Progenitor cell of endocrine pancreas (in vitro differentiated cells): ENCODE data around the gene INPP4A. TPM values are rescaled to one million over a fixed set of nuclear protein-coding genes. Genes with fewer than 3 reads are reported as not detected.

Experiments
- DNase-seq: peaks from one replicate; pipeline ENCODE4 v3.0.0; 2021; ENCODE audit warnings: low spot score; ENCODE audit not compliant: unreplicated experiment
- H3K27ac Mint-ChIP-seq: 2 replicates; pipeline ENCODE4 v1.8.0; 2021; ENCODE audit warnings: mild to moderate bottlenecking, moderate library complexity, mixed read lengths
- H3K27me3 Mint-ChIP-seq: 2 replicates; pipeline ENCODE4 v1.8.0; 2021; ENCODE audit warnings: mixed read lengths
- H3K36me3 Mint-ChIP-seq: 2 replicates; pipeline ENCODE4 v1.8.0; 2022; ENCODE audit warnings: mixed read lengths; ENCODE audit not compliant: insufficient read depth
- H3K4me1 Mint-ChIP-seq: 2 replicates; pipeline ENCODE4 v1.8.0; 2021; ENCODE audit warnings: low read depth, mixed read lengths
- H3K4me3 Mint-ChIP-seq: 2 replicates; pipeline ENCODE4 v1.8.0; 2021; ENCODE audit warnings: low read depth, mild to moderate bottlenecking, moderate library complexity, mixed read lengths
- H3K9me3 Mint-ChIP-seq: 2 replicates; pipeline ENCODE4 v1.8.0; 2021; ENCODE audit warnings: low read depth, mixed read lengths
- total RNA-seq: library from RNA; stranded (reverse); gene quantifications from 2 replicates; pipeline ENCODE4 v1.2.1, GENCODE V29; 2021
- TF ChIP-seq, protein P1 (sequence below): fragments of 200-600 bp; sonication (generic); IDR thresholded peaks from one replicate; pipeline ENCODE4 v1.5.0; 2021; ENCODE audit warnings: antibody characterized with exemption, mild to moderate bottlenecking; ENCODE audit not compliant: unreplicated experiment

Gene INPP4A
- total RNA-seq, 1 donor from 2014 or later: 33.0 TPM

DNA sequence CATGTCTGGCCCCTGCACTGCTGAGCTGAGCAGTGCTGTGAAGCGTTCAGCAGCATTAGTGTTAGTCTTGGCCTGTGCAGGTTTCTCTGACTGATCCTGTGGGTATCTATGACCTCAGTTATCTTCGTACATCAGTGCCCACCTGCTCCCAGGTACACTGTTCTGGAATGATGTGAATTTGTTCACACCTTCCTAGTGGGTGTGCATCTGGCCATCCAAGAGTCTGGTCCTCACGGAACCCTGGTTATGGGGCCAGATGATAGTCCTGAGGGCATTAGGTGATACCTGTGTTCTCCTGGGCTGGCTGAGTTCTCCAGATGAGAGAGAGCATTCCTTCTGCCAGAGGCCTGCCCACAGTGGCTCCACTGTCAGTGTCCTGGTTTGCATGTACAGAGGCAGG lies 57.2 kb downstream of the INPP4A start:
- peaks cover 5% of the 10 kb centered on the region for H3K4me1 Mint-ChIP-seq
- H3K27me3 Mint-ChIP-seq: no peaks in the 10 kb centered on the region
- DNase-seq: no peak
- H3K9me3 Mint-ChIP-seq: peaks cover 7% of the 10 kb centered on the region
- TF ChIP-seq, protein P1, sequence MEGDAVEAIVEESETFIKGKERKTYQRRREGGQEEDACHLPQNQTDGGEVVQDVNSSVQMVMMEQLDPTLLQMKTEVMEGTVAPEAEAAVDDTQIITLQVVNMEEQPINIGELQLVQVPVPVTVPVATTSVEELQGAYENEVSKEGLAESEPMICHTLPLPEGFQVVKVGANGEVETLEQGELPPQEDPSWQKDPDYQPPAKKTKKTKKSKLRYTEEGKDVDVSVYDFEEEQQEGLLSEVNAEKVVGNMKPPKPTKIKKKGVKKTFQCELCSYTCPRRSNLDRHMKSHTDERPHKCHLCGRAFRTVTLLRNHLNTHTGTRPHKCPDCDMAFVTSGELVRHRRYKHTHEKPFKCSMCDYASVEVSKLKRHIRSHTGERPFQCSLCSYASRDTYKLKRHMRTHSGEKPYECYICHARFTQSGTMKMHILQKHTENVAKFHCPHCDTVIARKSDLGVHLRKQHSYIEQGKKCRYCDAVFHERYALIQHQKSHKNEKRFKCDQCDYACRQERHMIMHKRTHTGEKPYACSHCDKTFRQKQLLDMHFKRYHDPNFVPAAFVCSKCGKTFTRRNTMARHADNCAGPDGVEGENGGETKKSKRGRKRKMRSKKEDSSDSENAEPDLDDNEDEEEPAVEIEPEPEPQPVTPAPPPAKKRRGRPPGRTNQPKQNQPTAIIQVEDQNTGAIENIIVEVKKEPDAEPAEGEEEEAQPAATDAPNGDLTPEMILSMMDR: no peak
- peaks cover 10% of the 10 kb centered on the region for H3K36me3 Mint-ChIP-seq
- peak overlapping the region; percentile 38 for H3K27ac Mint-ChIP-seq
- H3K4me3 Mint-ChIP-seq: no peak overlapping the region

GRCh38 chr2:98502556-98503335 lies 58.1 kb downstream of the INPP4A start:
- no peak for DNase-seq
- TF ChIP-seq, protein P1: no peak
- Mint-ChIP-seq H3K27me3 (no peaks in the 10 kb centered on the region), H3K4me3 (no peak overlapping the region), H3K36me3 (peaks cover 9% of the 10 kb centered on the region), H3K27ac (peak overlapping the region; percentile 34), H3K9me3 (peaks cover 3% of the 10 kb centered on the region), H3K4me1 (peaks cover 5% of the 10 kb centered on the region)

DNA sequence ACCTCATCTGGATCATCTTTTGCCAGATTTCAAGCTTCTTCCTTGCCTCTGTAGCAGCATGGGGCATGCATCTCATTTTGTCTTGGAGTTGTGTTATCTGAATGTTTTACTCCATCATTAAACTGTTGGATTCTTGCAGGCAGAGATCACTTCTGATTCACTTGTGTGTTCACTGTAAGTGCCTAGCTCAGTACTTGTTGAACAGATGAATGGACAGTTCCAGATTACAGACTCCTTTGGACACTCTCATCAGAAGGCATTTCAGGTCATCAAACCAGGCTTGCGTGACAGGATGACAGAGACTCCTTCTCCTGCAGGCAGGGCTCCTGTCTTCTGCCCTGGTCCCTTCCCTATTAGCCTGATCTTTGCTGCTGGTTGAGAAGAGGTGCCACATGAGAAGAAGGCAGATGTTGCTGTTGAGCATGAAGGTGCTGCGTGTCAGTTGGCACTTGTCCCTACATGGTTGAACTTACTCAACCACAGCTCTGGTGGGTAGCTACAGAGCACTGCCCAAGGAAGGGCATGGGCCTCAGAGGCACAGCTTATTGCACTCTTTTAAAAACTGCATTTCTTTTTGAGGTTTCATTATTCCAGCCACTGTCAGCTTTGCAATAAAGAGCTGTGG lies 58.9 kb downstream of the INPP4A start:
- no peak for DNase-seq
- Mint-ChIP-seq H3K27ac (peak overlapping the region; percentile 43), H3K27me3 (no peaks in the 10 kb centered on the region), H3K36me3 (peaks cover 2% of the 10 kb centered on the region), H3K4me1 (peaks cover 12% of the 10 kb centered on the region), H3K9me3 (no peaks in the 10 kb centered on the region), H3K4me3 (no peak overlapping the region)
- TF ChIP-seq, protein P1: no peak

- H3K4me1 Mint-ChIP-seq: peaks cover 15% of the 10 kb centered on the region
Observed at GRCh38 chr2:98504381-98505109, 59.9 kb downstream of the INPP4A start.

More at GRCh38 chr2:98504381-98505109, 59.9 kb downstream of the INPP4A start:
- no peak for DNase-seq
- no peak overlapping the region for H3K4me3 Mint-ChIP-seq
- no peaks in the 10 kb centered on the region for H3K9me3 Mint-ChIP-seq
- H3K36me3 Mint-ChIP-seq: peaks cover 2% of the 10 kb centered on the region
- no peak overlapping the region for H3K27ac Mint-ChIP-seq
- H3K27me3 Mint-ChIP-seq: no peaks in the 10 kb centered on the region
- TF ChIP-seq, protein P1: no peak
